ENCODE data around the gene TMEM201.

GRCh38 chr1:9586147-9586766 is 2.5 kb upstream of the TMEM201 start:
- TF ChIP-seq BHLHE40 (IDR thresholded peaks at IDR 0.05; ENCODE audit: low read depth, low read length), result no peak
- no peak for TF ChIP-seq MXI1 (IDR thresholded peaks at IDR 0.05; ENCODE audit: borderline replicate concordance, low read depth, low read length)
- TF ChIP-seq CTCF (conservative IDR thresholded peaks at IDR 0.05; ENCODE audit: low read depth, low read length), result no peak
- TF ChIP-seq POLR2A (IDR thresholded peaks at IDR 0.05; ENCODE audit: low read depth, low read length), result no peak
- no peak for TF ChIP-seq RAD21 (IDR thresholded peaks at IDR 0.05; ENCODE audit: low read length)
- no peak for TF ChIP-seq USF2 (IDR thresholded peaks at IDR 0.05; ENCODE audit: low read depth, low read length)
- no peak for TF ChIP-seq ELK1 (IDR thresholded peaks at IDR 0.05; ENCODE audit: borderline replicate concordance, low read depth, low read length)
- no peak for TF ChIP-seq CEBPB (IDR thresholded peaks at IDR 0.05; ENCODE audit: low read depth, low read length)
- TF ChIP-seq MAFK (IDR thresholded peaks at IDR 0.05; ENCODE audit: low read depth, low read length), result no peak
- TF ChIP-seq SMC3 (IDR thresholded peaks at IDR 0.05; ENCODE audit: low read depth, low read length), result no peak

All from IMR-90 (cell line).